GM12878 (cell line): ENCODE measurements around the gene ECI1. TPM values are rescaled to one million over a fixed set of nuclear protein-coding genes. Genes with fewer than 3 reads are reported as not detected.

ENCODE experiments used
- ASH2L ChIP-seq: fragments of 300-600, 200-600 bp; sonication (generic); IDR thresholded peaks from 2 replicates; pipeline ENCODE4 v1.6.1; 2017; ENCODE audit warnings: low read depth, mild to moderate bottlenecking, borderline replicate concordance
- BACH1 ChIP-seq: fragments of 450-650 bp; IDR thresholded peaks from 2 replicates; pipeline ENCODE4 v1.6.1; 2017; ENCODE audit warnings: mild to moderate bottlenecking, borderline replicate concordance
- EED ChIP-seq: sonication (generic); IDR thresholded peaks from 2 replicates; pipeline ENCODE4 v1.6.1; 2016; ENCODE audit warnings: antibody characterized with exemption, low read depth
- EP300 ChIP-seq, 2 experiments: fragments of 150-350 bp in 1 of 2; IDR thresholded peaks; 2 replicates each; pipeline ENCODE4 v1.6.1; 2011 to 2012; ENCODE audit warnings: low read depth in 2 of 2, low read length in 2 of 2, borderline replicate concordance in 1 of 2, improper control_type of control experiment in 1 of 2, inconsistent platforms in 1 of 2; ENCODE audit not compliant: control insufficient read depth in 1 of 2
- IRF4 ChIP-seq: IDR thresholded peaks from 2 replicates; pipeline ENCODE4 v1.6.1; 2011; ENCODE audit warnings: low read depth, low read length
- LARP7 ChIP-seq: fragments of 450-650 bp; IDR thresholded peaks from 2 replicates; pipeline ENCODE4 v1.6.1; 2017; ENCODE audit warnings: mild to moderate bottlenecking
- MTA2 ChIP-seq: fragments of 450-650 bp; IDR thresholded peaks from 2 replicates; pipeline ENCODE4 v1.6.1; 2016; ENCODE audit warnings: low read depth, mild to moderate bottlenecking, moderate library complexity
- NFYB ChIP-seq: IDR thresholded peaks from 2 replicates; pipeline ENCODE4 v1.6.1; 2011; ENCODE audit warnings: low read depth, mild to moderate bottlenecking, low read length, improper control_type of control experiment, moderate library complexity; ENCODE audit not compliant: insufficient read depth
- NRF1 ChIP-seq: conservative IDR thresholded peaks from 2 replicates; pipeline ENCODE4 v1.6.1; 2011; ENCODE audit warnings: mild to moderate bottlenecking, low read depth, low read length, improper control_type of control experiment
- RUNX3 ChIP-seq: IDR thresholded peaks from 2 replicates; pipeline ENCODE4 v1.6.1; 2012; ENCODE audit warnings: low read length, inconsistent platforms
- SP1 ChIP-seq: IDR thresholded peaks from one replicate; pipeline ENCODE4 v1.6.1; 2011; ENCODE audit warnings: low read depth, low read length
- polyA plus RNA-seq, 11 experiments: library from polyadenylated mRNA; depleted of rRNA in 4 of 11; unstranded in 6 of 11; stranded (reverse) in 5 of 11; fragments of >200 nt; fragmentation: Nextera tagmentation in 4 of 11; fragmentation: Illumina TruSeq in 1 of 11; extraction: Ambion mirVana in 4 of 11; extraction: Trizol in 1 of 11; gene quantifications; 1 replicate in 1 of 11; 2 replicates in 10 of 11; pipeline versions ENCODE4 v1.2.1 to v1.2.3, GENCODE V29; 2011 to 2016; ENCODE audit warnings: inconsistent platforms in 2 of 11, missing spikeins in 2 of 11, low read depth in 1 of 11
- total RNA-seq, 4 experiments: library from RNA; depleted of rRNA in 3 of 4; stranded (reverse); fragments of >200 nt in 3 of 4; fragmentation: Illumina TruSeq in 1 of 4; extraction: Trizol in 1 of 4; gene quantifications; 2 replicates each; pipeline versions ENCODE4 v1.2.1 to v1.2.3, GENCODE V29; 2013 to 2021
- TF ChIP-seq, protein P1 (sequence below): IDR thresholded peaks from 2 replicates; pipeline ENCODE4 v1.6.1; 2012; ENCODE audit warnings: improper control_type of control experiment, low read depth, low read length; ENCODE audit not compliant: insufficient replicate concordance
- TF ChIP-seq, protein P2 (sequence below): IDR thresholded peaks from 2 replicates; pipeline ENCODE4 v1.6.1; 2012; ENCODE audit warnings: low read depth, low read length, improper control_type of control experiment
- TF ChIP-seq, protein P3 (sequence below): IDR thresholded peaks from 2 replicates; pipeline ENCODE4 v1.6.1; 2011; ENCODE audit warnings: low read depth, mild to moderate bottlenecking, low read length, moderate library complexity, borderline replicate concordance; ENCODE audit errors: extremely low read depth
- TF ChIP-seq, protein P4 (sequence below), 3 experiments: IDR thresholded peaks in 2 of 3; conservative IDR thresholded peaks in 1 of 3; 2 replicates each; pipeline ENCODE4 v1.5.1; 2011; ENCODE audit warnings: low read depth in 3 of 3, low read length in 3 of 3, mild to moderate bottlenecking in 3 of 3, control low read depth in 2 of 3, moderate library complexity in 2 of 3, inconsistent platforms in 1 of 3, mixed read lengths in 1 of 3; ENCODE audit not compliant: control insufficient read depth in 2 of 3, insufficient read depth in 1 of 3; ENCODE audit errors: extremely low read depth in 1 of 3
- TF ChIP-seq, protein P5 (sequence below): fragments of 450-650 bp; formaldehyde crosslinking; IDR thresholded peaks from 2 replicates; pipeline ENCODE4 v1.5.0; 2022; ENCODE audit warnings: mild to moderate bottlenecking, missing genetic modification characterization

ECI1 gene
- total and polyA plus RNA-seq, 10 of the 15 experiments (the other 5 are each of a cell fraction or from before 2014, with no cell fraction given): 2.2 to 82.1 (median 24.8) TPM

DNA sequence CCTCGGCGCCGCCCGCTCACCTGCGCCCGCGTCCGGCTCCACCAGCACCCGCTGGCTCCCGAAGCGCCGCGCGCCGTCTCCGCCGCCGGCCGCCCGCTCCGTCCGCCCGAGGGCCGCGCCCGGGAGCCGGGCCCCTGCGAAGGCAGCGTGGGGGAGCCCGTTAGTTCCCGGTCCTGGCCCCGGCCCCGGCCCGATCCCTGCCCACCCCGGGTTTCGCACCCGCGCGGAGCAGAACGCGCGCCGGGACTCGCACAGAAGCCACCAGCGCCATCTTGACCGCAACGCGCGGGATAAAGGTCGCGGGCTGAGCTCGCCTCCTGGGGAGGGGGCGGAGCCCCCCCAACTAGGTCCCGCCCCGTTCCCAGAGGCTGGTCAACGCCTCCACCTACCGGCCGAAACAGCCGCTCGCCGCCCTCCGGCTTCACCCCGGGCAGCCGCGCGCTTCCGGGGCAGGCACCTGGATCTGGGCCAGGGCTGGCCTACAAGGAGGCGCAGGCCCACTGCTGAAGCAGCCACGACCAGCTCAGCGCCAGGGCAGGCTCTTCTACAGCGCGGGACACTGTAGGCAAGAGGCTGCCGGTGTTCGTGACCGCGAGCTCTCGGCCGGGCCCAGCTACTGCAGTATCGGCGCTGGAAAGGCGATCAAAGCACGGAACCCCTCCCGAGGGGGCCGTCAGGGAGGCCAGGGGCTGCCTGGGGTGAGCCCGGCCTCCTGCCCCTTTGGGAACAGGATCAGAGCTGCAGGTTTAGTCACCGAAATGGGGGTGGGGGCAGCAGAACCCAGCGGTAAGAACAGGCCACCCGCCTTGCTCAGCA, at the start of gene ECI1 (continued):
- TF ChIP-seq SP1: no peak
- no peak for TF ChIP-seq NFYB
- no peak for TF ChIP-seq IRF4
- TF ChIP-seq NRF1: no peak
- TF ChIP-seq, protein P1, sequence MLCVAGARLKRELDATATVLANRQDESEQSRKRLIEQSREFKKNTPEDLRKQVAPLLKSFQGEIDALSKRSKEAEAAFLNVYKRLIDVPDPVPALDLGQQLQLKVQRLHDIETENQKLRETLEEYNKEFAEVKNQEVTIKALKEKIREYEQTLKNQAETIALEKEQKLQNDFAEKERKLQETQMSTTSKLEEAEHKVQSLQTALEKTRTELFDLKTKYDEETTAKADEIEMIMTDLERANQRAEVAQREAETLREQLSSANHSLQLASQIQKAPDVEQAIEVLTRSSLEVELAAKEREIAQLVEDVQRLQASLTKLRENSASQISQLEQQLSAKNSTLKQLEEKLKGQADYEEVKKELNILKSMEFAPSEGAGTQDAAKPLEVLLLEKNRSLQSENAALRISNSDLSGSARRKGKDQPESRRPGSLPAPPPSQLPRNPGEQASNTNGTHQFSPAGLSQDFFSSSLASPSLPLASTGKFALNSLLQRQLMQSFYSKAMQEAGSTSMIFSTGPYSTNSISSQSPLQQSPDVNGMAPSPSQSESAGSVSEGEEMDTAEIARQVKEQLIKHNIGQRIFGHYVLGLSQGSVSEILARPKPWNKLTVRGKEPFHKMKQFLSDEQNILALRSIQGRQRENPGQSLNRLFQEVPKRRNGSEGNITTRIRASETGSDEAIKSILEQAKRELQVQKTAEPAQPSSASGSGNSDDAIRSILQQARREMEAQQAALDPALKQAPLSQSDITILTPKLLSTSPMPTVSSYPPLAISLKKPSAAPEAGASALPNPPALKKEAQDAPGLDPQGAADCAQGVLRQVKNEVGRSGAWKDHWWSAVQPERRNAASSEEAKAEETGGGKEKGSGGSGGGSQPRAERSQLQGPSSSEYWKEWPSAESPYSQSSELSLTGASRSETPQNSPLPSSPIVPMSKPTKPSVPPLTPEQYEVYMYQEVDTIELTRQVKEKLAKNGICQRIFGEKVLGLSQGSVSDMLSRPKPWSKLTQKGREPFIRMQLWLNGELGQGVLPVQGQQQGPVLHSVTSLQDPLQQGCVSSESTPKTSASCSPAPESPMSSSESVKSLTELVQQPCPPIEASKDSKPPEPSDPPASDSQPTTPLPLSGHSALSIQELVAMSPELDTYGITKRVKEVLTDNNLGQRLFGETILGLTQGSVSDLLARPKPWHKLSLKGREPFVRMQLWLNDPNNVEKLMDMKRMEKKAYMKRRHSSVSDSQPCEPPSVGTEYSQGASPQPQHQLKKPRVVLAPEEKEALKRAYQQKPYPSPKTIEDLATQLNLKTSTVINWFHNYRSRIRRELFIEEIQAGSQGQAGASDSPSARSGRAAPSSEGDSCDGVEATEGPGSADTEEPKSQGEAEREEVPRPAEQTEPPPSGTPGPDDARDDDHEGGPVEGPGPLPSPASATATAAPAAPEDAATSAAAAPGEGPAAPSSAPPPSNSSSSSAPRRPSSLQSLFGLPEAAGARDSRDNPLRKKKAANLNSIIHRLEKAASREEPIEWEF: no peak
- no peak for TF ChIP-seq EED
- TF ChIP-seq, protein P2, sequence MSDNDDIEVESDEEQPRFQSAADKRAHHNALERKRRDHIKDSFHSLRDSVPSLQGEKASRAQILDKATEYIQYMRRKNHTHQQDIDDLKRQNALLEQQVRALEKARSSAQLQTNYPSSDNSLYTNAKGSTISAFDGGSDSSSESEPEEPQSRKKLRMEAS: 0 out of 2 replicates have a peak, but pooled peaks have one; percentile 22
- TF ChIP-seq, protein P3, sequence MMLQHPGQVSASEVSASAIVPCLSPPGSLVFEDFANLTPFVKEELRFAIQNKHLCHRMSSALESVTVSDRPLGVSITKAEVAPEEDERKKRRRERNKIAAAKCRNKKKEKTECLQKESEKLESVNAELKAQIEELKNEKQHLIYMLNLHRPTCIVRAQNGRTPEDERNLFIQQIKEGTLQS: no peak
- peak; percentile 67 for TF ChIP-seq LARP7
- no peak for TF ChIP-seq MTA2
- 0 out of 4 replicates have a peak, but pooled peaks of 1 of the 2 experiments have one; percentile 22 for TF ChIP-seq EP300 (IDR thresholded peaks at IDR 0.05; ENCODE audit: borderline replicate concordance in 1 of 2, control insufficient read depth in 1 of 2, low read depth in 2 of 2, low read length in 2 of 2)
- peak; percentile 93 for TF ChIP-seq RUNX3
- 0 out of 2 replicates have a peak, but pooled peaks have one; percentile 64 for TF ChIP-seq ASH2L
- TF ChIP-seq BACH1: 0 out of 2 replicates have a peak, but pooled peaks have one; percentile 43
- TF ChIP-seq, protein P4, sequence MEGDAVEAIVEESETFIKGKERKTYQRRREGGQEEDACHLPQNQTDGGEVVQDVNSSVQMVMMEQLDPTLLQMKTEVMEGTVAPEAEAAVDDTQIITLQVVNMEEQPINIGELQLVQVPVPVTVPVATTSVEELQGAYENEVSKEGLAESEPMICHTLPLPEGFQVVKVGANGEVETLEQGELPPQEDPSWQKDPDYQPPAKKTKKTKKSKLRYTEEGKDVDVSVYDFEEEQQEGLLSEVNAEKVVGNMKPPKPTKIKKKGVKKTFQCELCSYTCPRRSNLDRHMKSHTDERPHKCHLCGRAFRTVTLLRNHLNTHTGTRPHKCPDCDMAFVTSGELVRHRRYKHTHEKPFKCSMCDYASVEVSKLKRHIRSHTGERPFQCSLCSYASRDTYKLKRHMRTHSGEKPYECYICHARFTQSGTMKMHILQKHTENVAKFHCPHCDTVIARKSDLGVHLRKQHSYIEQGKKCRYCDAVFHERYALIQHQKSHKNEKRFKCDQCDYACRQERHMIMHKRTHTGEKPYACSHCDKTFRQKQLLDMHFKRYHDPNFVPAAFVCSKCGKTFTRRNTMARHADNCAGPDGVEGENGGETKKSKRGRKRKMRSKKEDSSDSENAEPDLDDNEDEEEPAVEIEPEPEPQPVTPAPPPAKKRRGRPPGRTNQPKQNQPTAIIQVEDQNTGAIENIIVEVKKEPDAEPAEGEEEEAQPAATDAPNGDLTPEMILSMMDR (IDR thresholded peaks at IDR 0.05 in 2 of 3, conservative IDR thresholded peaks at IDR 0.05 in 1 of 3; ENCODE audit: control insufficient read depth in 2 of 3, extremely low read depth in 1 of 3, insufficient read depth in 1 of 3, low read depth in 3 of 3, low read length in 3 of 3): peak; percentile 50 to 94 (median 62); a peak in 5 of 6 replicates
- TF ChIP-seq, protein P5, sequence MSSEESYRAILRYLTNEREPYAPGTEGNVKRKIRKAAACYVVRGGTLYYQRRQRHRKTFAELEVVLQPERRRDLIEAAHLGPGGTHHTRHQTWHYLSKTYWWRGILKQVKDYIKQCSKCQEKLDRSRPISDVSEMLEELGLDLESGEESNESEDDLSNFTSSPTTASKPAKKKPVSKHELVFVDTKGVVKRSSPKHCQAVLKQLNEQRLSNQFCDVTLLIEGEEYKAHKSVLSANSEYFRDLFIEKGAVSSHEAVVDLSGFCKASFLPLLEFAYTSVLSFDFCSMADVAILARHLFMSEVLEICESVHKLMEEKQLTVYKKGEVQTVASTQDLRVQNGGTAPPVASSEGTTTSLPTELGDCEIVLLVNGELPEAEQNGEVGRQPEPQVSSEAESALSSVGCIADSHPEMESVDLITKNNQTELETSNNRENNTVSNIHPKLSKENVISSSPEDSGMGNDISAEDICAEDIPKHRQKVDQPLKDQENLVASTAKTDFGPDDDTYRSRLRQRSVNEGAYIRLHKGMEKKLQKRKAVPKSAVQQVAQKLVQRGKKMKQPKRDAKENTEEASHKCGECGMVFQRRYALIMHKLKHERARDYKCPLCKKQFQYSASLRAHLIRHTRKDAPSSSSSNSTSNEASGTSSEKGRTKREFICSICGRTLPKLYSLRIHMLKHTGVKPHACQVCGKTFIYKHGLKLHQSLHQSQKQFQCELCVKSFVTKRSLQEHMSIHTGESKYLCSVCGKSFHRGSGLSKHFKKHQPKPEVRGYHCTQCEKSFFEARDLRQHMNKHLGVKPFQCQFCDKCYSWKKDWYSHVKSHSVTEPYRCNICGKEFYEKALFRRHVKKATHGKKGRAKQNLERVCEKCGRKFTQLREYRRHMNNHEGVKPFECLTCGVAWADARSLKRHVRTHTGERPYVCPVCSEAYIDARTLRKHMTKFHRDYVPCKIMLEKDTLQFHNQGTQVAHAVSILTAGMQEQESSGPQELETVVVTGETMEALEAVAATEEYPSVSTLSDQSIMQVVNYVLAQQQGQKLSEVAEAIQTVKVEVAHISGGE: no peak
